Upper lobe of left lung (tissue), 6 donors: Measurements from ENCODE around the gene VDAC1. TPM values are rescaled to one million over a fixed set of nuclear protein-coding genes. Genes with fewer than 3 reads are reported as not detected.

Experiments used
- ATAC-seq, 2 donors: fragments of 200-7000 bp; cut with Tn5 transposase; one replicate each; pipeline ENCODE4 v1.9.1; 2022; ENCODE audit warnings: mild to moderate bottlenecking in 2 of 2, moderate library complexity in 2 of 2; ENCODE audit not compliant: low FRiP score in 2 of 2
- DNase-seq, 2 donors: peaks; one replicate each; pipeline ENCODE4 v3.0.0-alpha.2; 2019 to 2020
- H3K27ac ChIP-seq, 4 donors: fragments of 200-600 bp; sonication (generic); one replicate each; pipeline ENCODE4 v1.5.1; 2016 to 2019
- H3K27me3 ChIP-seq, 4 donors: fragments of 200-600 bp; sonication (generic); one replicate each; pipeline ENCODE4 v1.5.1; 2017 to 2019
- H3K36me3 ChIP-seq, 4 donors: fragments of 200-600 bp; sonication (generic); one replicate each; pipeline ENCODE4 v1.5.1; 2016 to 2019
- H3K4me1 ChIP-seq, 4 donors: fragments of 200-600 bp; sonication (generic); one replicate each; pipeline ENCODE4 v1.5.1; 2018 to 2019
- H3K4me3 ChIP-seq, 4 donors: fragments of 200-600 bp; sonication (generic); one replicate each; pipeline ENCODE4 v1.5.1; 2017 to 2019; ENCODE audit warnings: mild to moderate bottlenecking in 2 of 4, moderate library complexity in 1 of 4
- H3K9me3 ChIP-seq, 4 donors: fragments of 200-600 bp; sonication (generic); one replicate each; pipeline ENCODE4 v1.5.1; 2018 to 2019
- EP300 ChIP-seq, 4 donors: sonication (generic); formaldehyde crosslinking; IDR thresholded peaks; one replicate each; pipeline ENCODE4 v1.5.1; 2017; ENCODE audit warnings: antibody characterized with exemption in 4 of 4, control low read depth in 2 of 4
- POLR2A ChIP-seq, 4 donors: fragments of 450-650 bp; IDR thresholded peaks; one replicate each; pipeline ENCODE4 v1.5.1; 2016 to 2017; ENCODE audit warnings: antibody characterized with exemption in 4 of 4, mild to moderate bottlenecking in 2 of 4
- POLR2AphosphoS5 ChIP-seq, 2 donors: sonication (generic); formaldehyde crosslinking; IDR thresholded peaks; one replicate each; pipeline ENCODE4 v1.5.1; 2017; ENCODE audit warnings: antibody characterized with exemption in 2 of 2
- WGBS, 2 donors: methylation state at CpG; one replicate each; pipeline ENCODE4 v1.1.5; 2017 to 2018; 5-methylcytosine and 5-hydroxymethylcytosine counted together
- total RNA-seq, 6 donors: library from RNA; depleted of rRNA in 4 of 6; stranded (reverse); fragments of >200 nt in 4 of 6; gene quantifications; one replicate each; pipeline versions ENCODE4 v1.1.0 to v1.2.1, GENCODE V29; 2016 to 2021
- TF ChIP-seq, protein P1 (sequence below), 6 experiments: fragments of 450-650 bp in 4 of 6; fragments of 200-600 bp in 2 of 6; sonication (generic) in 2 of 6; IDR thresholded peaks; one replicate each; pipeline ENCODE4 v1.5.1; 2016 to 2019; ENCODE audit warnings: antibody characterized with exemption in 6 of 6
- donor health status: DM: no; HTN: no; CAD: no; lungs with moderate emphysema.
- donor health status: DM: no; HTN: yes; CAD: no; lungs with severe emphysema.

VDAC1 gene
- 100 to 1,000 TPM in 3 of 6 donors, 10 to 100 TPM in 3; 66.0 to 121 (median 98.5) TPM for total RNA-seq

GRCh38 chr5:134004626-134005416, at the start of gene VDAC1:
Gene VDAC1 (minus strand): TSS chr5:134004975. CDS start chr5:133993012, 11,963 bp downstream.
- Histone ChIP-seq H3K36me3 (peaks cover 0 to 9% (median 3%) of the 10 kb centered on the region in 4 donors), H3K4me1 (peaks cover 33 to 44% (median 35%) of the 10 kb centered on the region in 4 donors), H3K27me3 (no peaks in the 10 kb centered on the region), H3K27ac (peak within 1 kb of the TSS; percentile 97 to 100 (median 98)), H3K4me3 (peak within 1 kb of the TSS; percentile 64 to 96 (median 92)), H3K9me3 (no peaks in the 10 kb centered on the region)
- peak; percentile 87 to 94 for ATAC-seq
- DNase-seq, result peak; percentile 69 to 96
- 0% methylated on average over 15 to 16 of the region's 96 CpGs for WGBS, 2 donors
- TF ChIP-seq, protein P1, sequence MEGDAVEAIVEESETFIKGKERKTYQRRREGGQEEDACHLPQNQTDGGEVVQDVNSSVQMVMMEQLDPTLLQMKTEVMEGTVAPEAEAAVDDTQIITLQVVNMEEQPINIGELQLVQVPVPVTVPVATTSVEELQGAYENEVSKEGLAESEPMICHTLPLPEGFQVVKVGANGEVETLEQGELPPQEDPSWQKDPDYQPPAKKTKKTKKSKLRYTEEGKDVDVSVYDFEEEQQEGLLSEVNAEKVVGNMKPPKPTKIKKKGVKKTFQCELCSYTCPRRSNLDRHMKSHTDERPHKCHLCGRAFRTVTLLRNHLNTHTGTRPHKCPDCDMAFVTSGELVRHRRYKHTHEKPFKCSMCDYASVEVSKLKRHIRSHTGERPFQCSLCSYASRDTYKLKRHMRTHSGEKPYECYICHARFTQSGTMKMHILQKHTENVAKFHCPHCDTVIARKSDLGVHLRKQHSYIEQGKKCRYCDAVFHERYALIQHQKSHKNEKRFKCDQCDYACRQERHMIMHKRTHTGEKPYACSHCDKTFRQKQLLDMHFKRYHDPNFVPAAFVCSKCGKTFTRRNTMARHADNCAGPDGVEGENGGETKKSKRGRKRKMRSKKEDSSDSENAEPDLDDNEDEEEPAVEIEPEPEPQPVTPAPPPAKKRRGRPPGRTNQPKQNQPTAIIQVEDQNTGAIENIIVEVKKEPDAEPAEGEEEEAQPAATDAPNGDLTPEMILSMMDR (IDR thresholded peaks at IDR 0.05), result peak in 4 of 6 experiments; percentile 3 to 17 (median 4)
- TF ChIP-seq EP300 (IDR thresholded peaks at IDR 0.05) (no peak), POLR2AphosphoS5 (IDR thresholded peaks at IDR 0.05) (peak; percentile 74 to 79), POLR2A (IDR thresholded peaks at IDR 0.05) (peak in 3 of 4 donors; percentile 16 to 71 (median 53))

- Histone ChIP-seq H3K4me1 (no peaks in the 10 kb centered on the region), H3K27me3 (no peaks in the 10 kb centered on the region), H3K4me3 (no peak overlapping the region), H3K9me3 (no peaks in the 10 kb centered on the region), H3K36me3 (no peaks in the 10 kb centered on the region), H3K27ac (no peak overlapping the region)
- no peak for ATAC-seq
- no peak for DNase-seq
- TF ChIP-seq POLR2AphosphoS5 (IDR thresholded peaks at IDR 0.05) (no peak), EP300 (IDR thresholded peaks at IDR 0.05) (no peak), POLR2A (IDR thresholded peaks at IDR 0.05) (no peak)
- TF ChIP-seq, protein P1 (IDR thresholded peaks at IDR 0.05), result no peak
- 48 to 53% methylated on average over 5 of the region's 5 CpGs for WGBS, 2 donors
Measured at GRCh38 chr5:134053840-134054338, 49.1 kb upstream of the VDAC1 start.

- no peak for ATAC-seq
- no peak for TF ChIP-seq POLR2A (IDR thresholded peaks at IDR 0.05)
- Histone ChIP-seq H3K9me3 (no peaks in the 10 kb centered on the region), H3K4me1 (no peaks in the 10 kb centered on the region), H3K4me3 (no peak overlapping the region), H3K27me3 (no peaks in the 10 kb centered on the region), H3K27ac (no peak overlapping the region), H3K36me3 (no peaks in the 10 kb centered on the region)
- no peak for DNase-seq
- WGBS, 2 donors, result 58 to 84% methylated on average over 7 to 8 of the region's 8 CpGs
Measured at GRCh38 chr5:134053314-134053839, 48.6 kb upstream of the VDAC1 start.

DNA sequence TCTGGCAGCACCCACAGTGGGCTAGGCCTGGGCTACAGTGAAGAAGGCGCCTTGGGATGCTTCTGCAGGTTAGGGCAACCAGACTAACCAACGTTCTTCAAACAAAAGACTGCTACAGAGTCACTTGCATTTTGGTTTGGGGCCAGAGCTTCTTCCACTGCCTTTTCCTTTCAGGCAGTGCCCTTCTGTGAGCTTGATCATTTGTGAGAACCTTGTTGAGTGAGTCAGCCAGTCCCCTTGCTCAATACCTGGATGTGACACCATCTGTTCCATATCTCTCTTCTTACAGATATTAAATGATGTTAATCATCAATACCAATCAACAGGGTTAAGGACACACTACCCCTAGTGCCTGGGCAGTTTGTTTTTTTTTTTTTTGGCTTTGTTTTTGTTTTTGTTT, 46.5 kb upstream of the VDAC1 start:
- WGBS, 2 donors, result 80 to 93% methylated on average over 2 of the region's 2 CpGs
- H3K9me3 ChIP-seq, result no peaks in the 10 kb centered on the region
- H3K27ac ChIP-seq, result no peak overlapping the region
- H3K27me3 ChIP-seq, result no peaks in the 10 kb centered on the region
- no peaks in the 10 kb centered on the region for H3K4me1 ChIP-seq
- H3K36me3 ChIP-seq, result no peaks in the 10 kb centered on the region
- H3K4me3 ChIP-seq, result no peak overlapping the region
- DNase-seq (no peak), ATAC-seq (no peak)
- TF ChIP-seq POLR2AphosphoS5 (IDR thresholded peaks at IDR 0.05) (no peak), EP300 (IDR thresholded peaks at IDR 0.05) (no peak)

- H3K9me3 ChIP-seq, result no peaks in the 10 kb centered on the region
- DNase-seq (no peak), ATAC-seq (no peak)
- H3K27me3 ChIP-seq, result no peaks in the 10 kb centered on the region
- no peak overlapping the region for H3K4me3 ChIP-seq
- no peaks in the 10 kb centered on the region for H3K36me3 ChIP-seq
- TF ChIP-seq EP300 (IDR thresholded peaks at IDR 0.05), result no peak
- TF ChIP-seq, protein P1 (IDR thresholded peaks at IDR 0.05), result no peak
- TF ChIP-seq POLR2AphosphoS5 (IDR thresholded peaks at IDR 0.05), result no peak
- TF ChIP-seq POLR2A (IDR thresholded peaks at IDR 0.05), result no peak
- H3K27ac ChIP-seq, result no peak overlapping the region
- no peaks in the 10 kb centered on the region for H3K4me1 ChIP-seq
Measured at GRCh38 chr5:134048864-134049263, 44.1 kb upstream of the VDAC1 start.
